Upper lobe of left lung (tissue), 4 donors: ENCODE measurements around the gene THAP9.

ENCODE experiments used
- CTCF ChIP-seq, 6 experiments: fragments of 450-650 bp in 4 of 6; fragments of 200-600 bp in 2 of 6; sonication (generic) in 2 of 6; IDR thresholded peaks; one replicate each; pipeline ENCODE4 v1.5.1; 2016 to 2019; ENCODE audit warnings: antibody characterized with exemption in 6 of 6
- EP300 ChIP-seq, 4 donors: sonication (generic); formaldehyde crosslinking; IDR thresholded peaks; one replicate each; pipeline ENCODE4 v1.5.1; 2017; ENCODE audit warnings: antibody characterized with exemption in 4 of 4, control low read depth in 2 of 4
- POLR2A ChIP-seq, 4 donors: fragments of 450-650 bp; IDR thresholded peaks; one replicate each; pipeline ENCODE4 v1.5.1; 2016 to 2017; ENCODE audit warnings: antibody characterized with exemption in 4 of 4, mild to moderate bottlenecking in 2 of 4
- POLR2AphosphoS5 ChIP-seq, 2 donors: sonication (generic); formaldehyde crosslinking; IDR thresholded peaks; one replicate each; pipeline ENCODE4 v1.5.1; 2017; ENCODE audit warnings: antibody characterized with exemption in 2 of 2

- TF ChIP-seq CTCF (IDR thresholded peaks at IDR 0.05) = no peak
- TF ChIP-seq POLR2A (IDR thresholded peaks at IDR 0.05) = no peak
- TF ChIP-seq EP300 (IDR thresholded peaks at IDR 0.05) = no peak
- no peak for TF ChIP-seq POLR2AphosphoS5 (IDR thresholded peaks at IDR 0.05)
Observed at GRCh38 chr4:82948647-82949204, 48.2 kb downstream of the THAP9 start.
